Stimulated activated CD4-positive, alpha-beta T cell treated with anti-CD3 and anti-CD28 coated beads, Interleukin-2, amount 100 ng/mL, for 4 hours (primary cell): ENCODE data around the gene MCM3AP.

ENCODE experiments used
- DNase-seq: peaks from one replicate; pipeline ENCODE4 v3.0.0-alpha.2; 2020; ENCODE audit warnings: low read depth

MCM3AP gene

GRCh38 chr21:46217511-46218196, 67.8 kb downstream of the MCM3AP start:
- DNase-seq: no peak

- DNase-seq: no peak
These were observed 69.2 kb downstream of the MCM3AP start for GRCh38 chr21:46216132-46216747.

GRCh38 chr21:46215436-46216131, 69.8 kb downstream of the MCM3AP start:
- no peak for DNase-seq

- no peak for DNase-seq
These were observed 70.7 kb downstream of the MCM3AP start for GRCh38 chr21:46214478-46215340.

GRCh38 chr21:46213620-46214286, 71.7 kb downstream of the MCM3AP start:
- no peak for DNase-seq

- no peak for DNase-seq
These were observed 72.5 kb downstream of the MCM3AP start for GRCh38 chr21:46212721-46213484.

GRCh38 chr21:46211786-46212720, 73.4 kb downstream of the MCM3AP start:
- DNase-seq: no peak

GRCh38 chr21:46211376-46211775, 74.0 kb downstream of the MCM3AP start:
- DNase-seq: no peak

- DNase-seq: no peak
These were observed 74.9 kb downstream of the MCM3AP start for GRCh38 chr21:46210378-46211136.

GRCh38 chr21:46208761-46209721, 76.4 kb downstream of the MCM3AP start:
- DNase-seq: no peak

GRCh38 chr21:46207920-46208591, 77.4 kb downstream of the MCM3AP start:
- no peak for DNase-seq

- DNase-seq: no peak
These were observed 78.1 kb downstream of the MCM3AP start for GRCh38 chr21:46207006-46207919.

GRCh38 chr21:46206163-46207005, 79.0 kb downstream of the MCM3AP start:
- no peak for DNase-seq

- no peak for DNase-seq
These were observed 79.6 kb downstream of the MCM3AP start for GRCh38 chr21:46205766-46206162.

- DNase-seq: no peak
These were observed 80.2 kb downstream of the MCM3AP start for GRCh38 chr21:46205166-46205565.
